Measurements from ENCODE around the gene MSL1. TPM values are rescaled to one million over a fixed set of nuclear protein-coding genes. Genes with fewer than 3 reads are reported as not detected.
A peak's percentile ranks its signal among the peaks of the same experiment; 100 is the strongest.

MSL1 gene
- total and polyA plus RNA-seq, 5 donors from 2014 or later: 9.3 to 126 (median 10.2) TPM

GRCh38 chr17:40087903-40088718, 33.7 kb upstream of the MSL1 start:
- ATAC-seq (ENCODE audit: low read depth in 2 of 2) (no peak), DNase-seq (no peak)
- Histone ChIP-seq H3K27ac (ENCODE audit: insufficient read depth, low read length, poor library complexity, severe bottlenecking) (no peak overlapping the region), H3K4me1 (ENCODE audit: control insufficient read depth, insufficient read depth, low read length, poor library complexity, severe bottlenecking) (no peaks in the 10 kb centered on the region), H3K36me3 (ENCODE audit: control insufficient read depth, insufficient read depth, low read length) (peaks cover 65% of the 10 kb centered on the region), H3K27me3 (ENCODE audit: control insufficient read depth, insufficient read depth, low read length) (no peaks in the 10 kb centered on the region), H3K9me3 (ENCODE audit: control insufficient read depth in 2 of 2, low read length in 2 of 2) (no peaks in the 10 kb centered on the region), H3K4me3 (ENCODE audit: low read depth, low read length) (no peak overlapping the region)
- H3K4me3 Mint-ChIP-seq: no peak overlapping the region
- no peaks in the 10 kb centered on the region for H3K27me3 Mint-ChIP-seq
- no peaks in the 10 kb centered on the region for H3K9me3 Mint-ChIP-seq
- peak overlapping the region in 1 of 3 donors; percentile 42 for H3K27ac Mint-ChIP-seq
- peaks cover 0 to 29% (median 7%) of the 10 kb centered on the region in 4 donors for H3K4me1 Mint-ChIP-seq
- peaks cover 29% of the 10 kb centered on the region for H3K36me3 Mint-ChIP-seq

- Mint-ChIP-seq H3K36me3 (peaks cover 32% of the 10 kb centered on the region), H3K4me1 (peaks cover 0 to 35% (median 13%) of the 10 kb centered on the region in 4 donors)
- no peak overlapping the region for H3K27ac ChIP-seq (ENCODE audit: insufficient read depth, low read length, poor library complexity, severe bottlenecking)
Measured at GRCh38 chr17:40089077-40089895, 32.5 kb upstream of the MSL1 start.

GRCh38 chr17:40090237-40091119, 31.3 kb upstream of the MSL1 start:
- Histone ChIP-seq H3K4me1 (ENCODE audit: control insufficient read depth, insufficient read depth, low read length, poor library complexity, severe bottlenecking) (peaks cover 18% of the 10 kb centered on the region), H3K4me3 (ENCODE audit: low read depth, low read length) (no peak overlapping the region), H3K9me3 (ENCODE audit: control insufficient read depth in 2 of 2, low read length in 2 of 2) (no peaks in the 10 kb centered on the region), H3K36me3 (ENCODE audit: control insufficient read depth, insufficient read depth, low read length) (peaks cover 68% of the 10 kb centered on the region), H3K27me3 (ENCODE audit: control insufficient read depth, insufficient read depth, low read length) (no peaks in the 10 kb centered on the region), H3K27ac (ENCODE audit: insufficient read depth, low read length, poor library complexity, severe bottlenecking) (no peak overlapping the region)
- H3K4me3 Mint-ChIP-seq: peak overlapping the region in 1 of 4 donors; percentile 68
- H3K9me3 Mint-ChIP-seq: no peaks in the 10 kb centered on the region
- peaks cover 28% of the 10 kb centered on the region for H3K36me3 Mint-ChIP-seq
- no peaks in the 10 kb centered on the region for H3K27me3 Mint-ChIP-seq
- H3K4me1 Mint-ChIP-seq: peaks cover 0 to 45% (median 17%) of the 10 kb centered on the region in 4 donors
- peak overlapping the region in 2 of 3 donors; percentile 20 to 26 for H3K27ac Mint-ChIP-seq
- ATAC-seq (ENCODE audit: low read depth in 2 of 2) (no peak), DNase-seq (no peak)

More at GRCh38 chr17:40089077-40089895, 32.5 kb upstream of the MSL1 start:
- DNase-seq (no peak), ATAC-seq (ENCODE audit: low read depth in 2 of 2) (no peak)
- Mint-ChIP-seq H3K4me3 (no peak overlapping the region), H3K9me3 (no peaks in the 10 kb centered on the region), H3K27me3 (no peaks in the 10 kb centered on the region), H3K27ac (peak overlapping the region in 2 of 3 donors; percentile 71 to 97)
- Histone ChIP-seq H3K4me1 (ENCODE audit: control insufficient read depth, insufficient read depth, low read length, poor library complexity, severe bottlenecking) (peaks cover 7% of the 10 kb centered on the region), H3K27me3 (ENCODE audit: control insufficient read depth, insufficient read depth, low read length) (no peaks in the 10 kb centered on the region), H3K36me3 (ENCODE audit: control insufficient read depth, insufficient read depth, low read length) (peaks cover 68% of the 10 kb centered on the region), H3K4me3 (ENCODE audit: low read depth, low read length) (no peak overlapping the region), H3K9me3 (ENCODE audit: control insufficient read depth in 2 of 2, low read length in 2 of 2) (no peaks in the 10 kb centered on the region)

- no peak overlapping the region for H3K4me3 ChIP-seq (ENCODE audit: low read depth, low read length)
- DNase-seq: no peak
- no peak for ATAC-seq (ENCODE audit: low read depth in 2 of 2)
- Mint-ChIP-seq H3K27ac (peak overlapping the region in 1 of 3 donors; percentile 48), H3K4me3 (no peak overlapping the region), H3K27me3 (no peaks in the 10 kb centered on the region), H3K9me3 (no peaks in the 10 kb centered on the region), H3K36me3 (peaks cover 36% of the 10 kb centered on the region), H3K4me1 (peaks cover 0 to 53% (median 29%) of the 10 kb centered on the region in 4 donors)
- H3K9me3 ChIP-seq (ENCODE audit: control insufficient read depth in 2 of 2, low read length in 2 of 2): no peaks in the 10 kb centered on the region
- H3K27ac ChIP-seq (ENCODE audit: insufficient read depth, low read length, poor library complexity, severe bottlenecking): no peak overlapping the region
- H3K4me1 ChIP-seq (ENCODE audit: control insufficient read depth, insufficient read depth, low read length, poor library complexity, severe bottlenecking): peaks cover 31% of the 10 kb centered on the region
- H3K27me3 ChIP-seq (ENCODE audit: control insufficient read depth, insufficient read depth, low read length): no peaks in the 10 kb centered on the region
- peaks cover 62% of the 10 kb centered on the region for H3K36me3 ChIP-seq (ENCODE audit: control insufficient read depth, insufficient read depth, low read length)
Measured at GRCh38 chr17:40091691-40092397, 29.9 kb upstream of the MSL1 start.

- Mint-ChIP-seq H3K9me3 (no peaks in the 10 kb centered on the region), H3K27ac (peak overlapping the region in 1 of 3 donors; percentile 48), H3K27me3 (no peaks in the 10 kb centered on the region), H3K4me1 (peaks cover 0 to 56% (median 33%) of the 10 kb centered on the region in 4 donors), H3K4me3 (no peak overlapping the region), H3K36me3 (peaks cover 35% of the 10 kb centered on the region)
- Histone ChIP-seq H3K9me3 (ENCODE audit: control insufficient read depth in 2 of 2, low read length in 2 of 2) (no peaks in the 10 kb centered on the region), H3K4me3 (ENCODE audit: low read depth, low read length) (no peak overlapping the region), H3K27ac (ENCODE audit: insufficient read depth, low read length, poor library complexity, severe bottlenecking) (peak overlapping the region; percentile 14), H3K27me3 (ENCODE audit: control insufficient read depth, insufficient read depth, low read length) (no peaks in the 10 kb centered on the region), H3K4me1 (ENCODE audit: control insufficient read depth, insufficient read depth, low read length, poor library complexity, severe bottlenecking) (peaks cover 39% of the 10 kb centered on the region), H3K36me3 (ENCODE audit: control insufficient read depth, insufficient read depth, low read length) (peaks cover 61% of the 10 kb centered on the region)
- ATAC-seq (ENCODE audit: low read depth in 2 of 2) (no peak), DNase-seq (no peak)
Measured at GRCh38 chr17:40092581-40092980, 29.2 kb upstream of the MSL1 start.

- Mint-ChIP-seq H3K4me3 (no peak overlapping the region), H3K9me3 (no peaks in the 10 kb centered on the region), H3K27me3 (no peaks in the 10 kb centered on the region), H3K36me3 (peaks cover 32% of the 10 kb centered on the region), H3K27ac (peak overlapping the region in 1 of 3 donors; percentile 94), H3K4me1 (peaks cover 0 to 61% (median 35%) of the 10 kb centered on the region in 4 donors)
- H3K27me3 ChIP-seq (ENCODE audit: control insufficient read depth, insufficient read depth, low read length): no peaks in the 10 kb centered on the region
- H3K9me3 ChIP-seq (ENCODE audit: control insufficient read depth in 2 of 2, low read length in 2 of 2): no peaks in the 10 kb centered on the region
- no peak overlapping the region for H3K27ac ChIP-seq (ENCODE audit: insufficient read depth, low read length, poor library complexity, severe bottlenecking)
- H3K4me3 ChIP-seq (ENCODE audit: low read depth, low read length): no peak overlapping the region
- peaks cover 44% of the 10 kb centered on the region for H3K4me1 ChIP-seq (ENCODE audit: control insufficient read depth, insufficient read depth, low read length, poor library complexity, severe bottlenecking)
- ATAC-seq (ENCODE audit: low read depth in 2 of 2) (no peak), DNase-seq (no peak)
- peaks cover 59% of the 10 kb centered on the region for H3K36me3 ChIP-seq (ENCODE audit: control insufficient read depth, insufficient read depth, low read length)
Measured at GRCh38 chr17:40093005-40093579, 28.7 kb upstream of the MSL1 start.

All from CD4-positive, CD25-positive, alpha-beta regulatory T cell (primary cell).